Superior temporal gyrus (tissue), 1 donor: ENCODE measurements around the gene GPS1.

ENCODE experiments used
- DNase-seq: peaks from one replicate; pipeline ENCODE4 v3.0.0-alpha.2; 2016; ENCODE audit errors: extremely low spot score

Gene GPS1

DNA sequence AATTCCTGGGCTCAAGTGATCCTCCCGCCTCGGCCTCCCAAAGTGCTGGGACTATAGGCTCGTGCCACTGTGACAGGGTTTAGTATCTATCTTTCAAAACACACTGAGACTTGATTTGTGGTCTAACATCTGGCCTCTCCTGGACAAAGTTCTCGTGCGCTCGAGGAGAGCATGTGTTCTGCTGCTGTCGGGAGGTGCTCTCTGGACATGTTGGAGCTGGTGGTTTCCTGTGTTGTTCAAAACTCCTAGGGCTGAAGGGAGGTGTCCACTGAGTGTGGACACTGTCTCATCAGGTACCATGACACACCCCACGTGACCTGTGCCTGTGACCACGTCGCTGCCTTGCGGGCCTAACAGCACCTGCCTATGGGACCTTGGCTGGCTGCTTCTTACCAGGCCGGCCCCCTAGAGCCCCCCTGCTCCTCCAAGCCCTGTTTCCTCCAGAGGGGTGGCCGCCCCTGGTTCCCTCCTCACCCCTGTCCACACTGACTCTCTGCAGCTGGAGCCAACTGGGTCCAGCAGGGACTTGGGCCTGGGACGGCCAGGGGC is 5.7 kb upstream of the GPS1 start:
- no peak for DNase-seq

DNA sequence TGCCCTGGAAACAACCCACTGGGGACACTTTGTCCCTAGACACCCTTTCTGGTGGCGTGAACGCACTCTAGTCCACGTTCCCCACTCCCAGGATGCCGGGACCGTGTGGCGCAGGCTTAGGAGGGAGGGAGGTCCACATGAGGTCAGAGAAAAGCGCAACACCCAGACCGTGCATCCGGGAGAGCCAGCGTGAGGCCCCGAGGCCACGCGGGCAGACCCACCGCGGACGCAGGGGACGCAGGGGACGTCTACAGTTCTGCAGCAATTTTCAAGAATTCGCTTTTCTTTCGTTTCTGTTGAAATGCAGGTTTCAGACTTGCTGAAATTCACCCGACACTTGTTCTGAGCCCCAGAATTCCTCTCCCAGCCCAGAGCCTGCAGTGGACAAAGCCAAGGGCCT is 4.8 kb upstream of the GPS1 start:
- no peak for DNase-seq

DNA sequence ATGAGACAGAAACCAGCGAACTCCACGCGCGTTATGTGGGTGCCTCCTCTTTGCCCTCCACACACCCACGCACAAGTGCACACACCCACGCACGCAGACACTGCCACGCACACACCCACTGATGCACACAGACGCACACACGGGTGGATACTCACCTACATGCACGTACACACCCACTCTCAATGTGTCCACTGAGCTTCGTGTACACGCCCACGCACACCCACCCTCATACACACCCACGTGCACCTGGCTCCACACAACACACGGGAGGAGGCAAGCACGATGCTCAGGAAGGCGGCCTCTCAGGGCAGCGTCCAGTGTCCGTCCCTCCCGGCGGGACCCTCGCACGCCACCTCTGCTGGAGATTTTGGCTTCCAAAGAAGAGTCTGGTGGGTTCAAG is 4.3 kb upstream of the GPS1 start:
- no peak for DNase-seq

DNA sequence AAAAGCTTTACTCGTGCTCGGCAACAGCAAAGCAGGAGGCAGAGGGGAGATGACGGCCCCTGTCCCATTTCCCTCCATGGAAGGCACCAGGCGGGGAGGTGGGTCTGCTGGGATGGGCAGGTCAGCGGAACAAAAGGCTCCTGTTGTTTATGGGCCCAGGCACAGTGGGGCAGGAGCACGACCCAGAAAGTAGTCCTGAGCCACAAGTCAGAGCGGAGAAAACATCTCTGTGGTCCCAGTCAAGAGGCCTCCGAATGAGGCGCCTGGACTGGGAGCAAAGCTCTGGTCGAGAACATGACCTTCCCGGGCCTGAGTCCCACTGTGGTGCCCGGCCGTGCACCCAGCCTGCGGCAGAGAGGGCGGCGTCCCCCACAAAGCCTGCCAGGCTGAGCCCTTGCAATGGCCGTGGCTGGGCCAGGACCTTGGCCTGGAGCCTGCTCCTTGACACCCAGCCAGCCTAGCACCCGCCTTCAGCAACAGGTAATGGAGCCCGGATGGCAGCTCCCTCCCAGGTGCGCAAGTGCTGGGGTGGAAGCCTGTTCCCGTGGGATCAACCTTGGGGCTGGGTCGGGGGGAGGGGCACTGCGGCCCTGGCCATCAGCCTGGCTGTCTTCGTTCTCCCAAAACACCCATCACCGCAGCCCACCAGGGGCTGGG is 3.7 kb upstream of the GPS1 start:
- no peak for DNase-seq

DNA sequence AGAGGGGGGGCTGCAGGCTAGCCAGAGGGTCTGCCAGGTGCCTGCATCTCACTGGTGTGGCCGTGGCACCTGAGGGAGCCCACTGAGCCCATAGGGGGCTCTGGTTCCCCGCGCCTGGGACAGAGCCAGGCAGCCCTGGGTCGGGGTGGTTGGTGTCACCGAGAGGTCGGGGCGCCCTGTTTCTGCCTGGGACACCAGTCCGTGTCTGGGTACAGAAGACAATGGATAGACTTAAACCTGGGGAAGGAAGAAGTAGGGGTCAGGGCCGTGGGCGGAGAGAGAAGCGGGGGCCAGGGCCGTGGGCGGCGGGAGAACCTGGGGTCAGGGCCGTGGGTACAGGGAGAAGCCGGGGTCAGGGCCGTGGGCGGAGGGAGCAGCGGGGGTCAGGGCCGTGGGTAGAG is 3.1 kb upstream of the GPS1 start:
- DNase-seq: no peak

DNA sequence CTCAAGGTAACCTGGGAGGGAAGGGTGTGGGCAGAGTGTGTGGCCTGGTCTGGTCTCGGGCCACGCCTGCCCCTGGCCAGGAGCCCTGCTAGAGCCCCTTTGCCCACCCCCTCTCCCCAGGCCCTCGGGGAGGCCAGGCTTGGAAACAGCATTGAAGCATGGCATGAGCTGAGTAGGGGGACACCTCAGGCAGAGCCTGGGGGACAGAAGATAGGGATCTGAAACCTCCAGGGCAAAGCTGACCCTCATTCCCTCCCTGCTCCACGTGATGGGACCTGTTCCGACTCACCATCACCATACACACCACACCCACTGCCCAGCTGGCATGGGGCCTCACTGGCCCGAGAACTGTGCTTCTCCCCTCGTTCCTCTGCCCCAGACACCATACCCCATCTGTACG is 2.6 kb upstream of the GPS1 start:
- no peak for DNase-seq

DNA sequence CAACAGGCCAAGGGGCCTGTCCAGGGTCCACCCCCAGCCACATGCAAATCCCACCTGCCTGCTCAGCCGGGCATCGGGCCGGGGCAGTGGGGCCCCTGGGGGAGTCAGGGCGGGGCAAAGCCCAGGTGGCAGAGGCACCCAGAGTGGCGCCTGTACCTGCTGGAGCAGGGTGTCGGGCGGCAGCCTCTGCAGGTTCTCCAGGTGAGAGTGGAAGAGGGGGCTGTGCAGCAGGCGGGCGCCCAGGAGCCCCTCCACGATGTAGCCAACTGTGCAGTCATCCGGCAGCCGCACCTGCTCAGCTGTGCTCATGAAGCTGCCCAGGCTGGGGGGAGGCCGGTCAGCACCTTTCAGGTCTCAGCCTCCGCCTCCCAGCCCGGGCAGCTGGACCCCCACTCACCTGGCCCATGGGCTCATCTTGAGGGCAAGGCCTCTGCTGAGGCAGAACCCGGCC is 2.2 kb upstream of the GPS1 start:
- no peak for DNase-seq

DNA sequence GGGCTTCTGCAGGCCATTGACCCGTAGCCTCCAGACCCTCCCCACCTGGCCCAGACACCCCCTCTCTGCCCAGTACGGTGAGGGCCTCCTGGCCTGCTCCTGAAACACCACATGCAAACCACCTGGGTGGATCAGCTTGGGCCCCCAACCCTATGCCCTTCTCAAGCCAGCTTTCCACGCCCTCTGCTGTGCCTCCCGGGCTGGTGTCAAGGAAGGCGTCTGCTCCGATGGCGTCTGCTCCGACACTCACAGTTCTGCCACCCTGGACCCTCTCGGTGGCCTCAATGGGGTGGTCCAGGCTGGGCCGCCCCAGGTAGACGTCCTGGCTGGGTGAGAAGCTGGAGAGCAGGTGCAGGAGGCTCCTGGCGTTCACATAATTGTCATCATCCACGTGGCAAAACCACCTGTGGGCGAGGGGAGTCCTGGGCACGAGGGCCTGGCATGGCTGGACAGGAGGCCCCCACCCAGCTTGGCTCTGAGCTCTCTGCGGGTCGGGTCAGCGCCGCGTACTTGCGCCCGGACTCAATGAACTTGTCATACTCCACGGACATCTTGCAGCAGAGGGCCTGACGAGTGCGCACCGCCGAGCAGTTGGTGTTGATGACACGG is 1.4 kb upstream of the GPS1 start:
- DNase-seq: no peak

DNA sequence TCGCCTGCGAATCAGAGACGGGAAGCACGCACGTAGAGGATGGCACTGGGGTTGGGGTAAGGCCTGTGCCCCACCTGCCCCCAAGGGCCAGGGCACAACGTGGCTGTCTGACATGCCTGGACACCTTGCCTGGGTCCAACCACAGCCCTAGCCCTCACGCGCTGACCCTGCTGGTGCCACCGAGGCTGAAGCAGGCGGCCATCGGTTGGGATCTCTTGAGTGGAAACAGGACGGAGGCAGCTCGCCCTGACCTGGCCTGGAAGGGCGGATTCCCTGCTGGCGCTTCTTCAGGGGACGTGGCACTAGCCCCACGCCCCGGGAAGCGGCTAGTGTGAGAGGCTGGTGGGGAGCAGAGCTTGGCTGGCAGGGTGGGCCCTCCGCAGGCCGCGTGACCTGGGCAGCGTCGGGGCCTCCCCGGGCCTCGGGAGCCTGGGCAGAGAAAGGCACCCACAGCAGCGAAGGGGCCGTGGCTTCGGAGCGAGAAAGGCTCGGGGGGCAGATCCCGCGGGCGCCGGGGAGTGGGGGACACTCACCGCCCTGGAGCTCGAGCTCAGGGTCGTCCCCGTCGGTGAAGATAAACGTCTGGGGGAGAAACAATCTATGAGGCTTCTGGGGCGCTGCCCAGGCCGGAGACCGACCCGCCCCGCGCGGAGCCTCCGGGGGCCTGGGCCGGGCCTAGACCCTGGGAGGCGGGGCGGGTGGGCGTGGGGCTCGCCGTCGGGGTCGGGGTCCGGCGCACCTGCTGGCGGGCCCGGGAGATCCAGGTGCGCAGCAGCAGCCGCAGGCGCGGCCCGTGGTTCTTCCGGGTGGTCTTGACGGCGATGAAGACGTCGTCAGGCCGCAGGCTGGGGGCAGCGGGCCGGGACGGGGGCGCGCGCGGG is 697 bp upstream of the GPS1 start:
- no peak for DNase-seq

DNA sequence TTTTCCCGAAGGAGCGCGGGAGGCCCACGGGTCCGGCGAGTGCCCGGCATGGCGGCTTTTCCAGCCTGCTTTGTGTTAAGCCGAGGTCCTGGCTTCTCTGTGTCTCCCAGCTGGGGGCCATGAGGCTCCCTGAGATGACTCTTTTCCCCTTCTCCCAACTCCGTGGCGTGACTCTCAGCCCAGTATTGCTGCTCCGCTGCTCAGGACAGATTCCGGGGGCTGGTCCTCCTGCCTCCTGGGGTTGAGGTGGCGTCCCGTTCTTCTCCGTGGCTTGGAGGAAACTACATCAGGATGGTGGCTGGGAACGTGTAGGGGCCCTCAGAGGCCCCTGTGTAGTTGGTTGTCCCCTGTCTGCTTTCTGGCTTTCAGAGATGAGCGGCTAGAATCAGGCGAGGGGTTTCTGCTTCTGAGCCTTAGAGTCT is 951 bp downstream of the GPS1 start:
- DNase-seq: no peak

DNA sequence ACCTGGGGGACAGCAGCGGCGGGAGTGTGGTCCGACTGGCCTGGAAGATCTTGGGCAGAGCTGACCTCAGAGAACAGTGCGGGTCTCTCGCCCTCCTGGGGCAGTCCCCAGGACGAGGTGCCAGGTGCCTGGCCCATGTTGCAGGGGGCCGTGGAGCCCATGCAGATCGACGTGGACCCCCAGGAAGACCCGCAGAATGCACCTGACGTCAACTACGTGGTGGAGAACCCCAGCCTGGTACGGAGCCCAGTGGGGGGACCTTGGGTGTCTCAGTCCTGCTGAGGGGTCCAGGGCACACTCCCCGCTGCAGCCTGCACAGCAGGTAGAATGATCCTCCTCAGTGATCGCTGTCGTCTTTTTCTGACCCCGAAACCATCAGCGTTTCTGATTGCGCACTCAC is 1.4 kb downstream of the GPS1 start:
- no peak for DNase-seq

DNA sequence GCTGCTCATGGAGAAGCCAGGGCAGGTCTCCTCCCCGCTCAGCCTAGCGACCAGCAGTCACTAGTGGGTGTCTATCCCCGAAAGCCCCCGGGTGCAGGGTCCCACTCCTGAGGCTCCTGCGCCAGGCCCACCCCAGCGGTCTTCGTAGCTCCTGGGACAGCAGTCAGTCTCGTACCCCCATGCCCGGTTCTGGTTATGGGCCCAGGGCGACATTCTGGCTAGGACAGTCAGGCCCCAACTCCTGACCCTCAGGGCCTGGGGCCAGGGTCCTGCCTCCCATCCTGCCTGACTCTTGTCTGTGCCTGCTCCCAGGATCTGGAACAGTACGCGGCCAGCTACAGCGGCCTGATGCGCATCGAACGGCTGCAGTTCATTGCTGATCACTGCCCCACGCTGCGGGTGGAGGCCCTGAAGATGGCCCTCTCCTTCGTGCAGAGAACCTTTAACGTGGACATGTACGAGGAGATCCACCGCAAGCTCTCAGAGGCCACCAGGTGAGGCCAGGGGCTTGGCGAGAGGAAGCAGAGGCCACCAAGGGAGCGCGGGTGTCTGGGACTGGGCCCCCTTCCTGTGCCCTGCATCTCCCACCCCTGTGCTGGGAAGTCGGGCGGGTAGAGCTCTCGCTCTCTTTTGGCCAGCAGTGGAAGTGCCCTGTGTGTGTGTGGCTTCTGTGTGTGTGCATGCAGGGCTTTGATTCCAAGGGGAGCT is 2.0 kb downstream of the GPS1 start:
- no peak for DNase-seq

DNA sequence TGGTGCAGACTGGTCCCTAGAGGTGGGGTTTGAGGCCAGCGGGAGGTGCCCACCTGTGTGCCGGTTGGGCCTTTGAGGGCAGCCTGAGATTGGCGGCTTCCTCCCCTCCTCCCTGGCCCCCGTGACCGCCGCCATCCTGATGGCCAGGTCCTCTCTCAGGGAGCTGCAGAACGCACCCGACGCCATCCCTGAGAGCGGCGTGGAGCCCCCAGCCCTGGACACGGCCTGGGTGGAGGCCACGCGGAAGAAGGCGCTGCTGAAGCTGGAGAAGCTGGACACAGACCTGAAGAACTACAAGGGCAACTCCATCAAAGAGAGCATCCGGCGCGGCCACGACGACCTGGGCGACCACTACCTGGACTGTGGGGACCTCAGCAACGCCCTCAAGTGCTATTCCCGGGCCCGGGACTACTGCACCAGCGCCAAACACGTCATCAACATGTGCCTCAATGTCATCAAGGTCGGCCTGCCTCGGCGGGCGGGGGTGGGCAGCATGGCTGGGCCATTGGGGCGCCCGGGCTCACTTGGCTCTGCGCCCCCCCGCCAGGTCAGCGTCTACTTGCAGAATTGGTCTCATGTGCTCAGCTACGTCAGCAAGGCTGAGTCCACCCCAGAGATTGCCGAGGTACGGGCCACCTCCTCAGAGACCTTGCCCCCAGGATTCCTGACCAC is 2.8 kb downstream of the GPS1 start:
- no peak for DNase-seq

DNA sequence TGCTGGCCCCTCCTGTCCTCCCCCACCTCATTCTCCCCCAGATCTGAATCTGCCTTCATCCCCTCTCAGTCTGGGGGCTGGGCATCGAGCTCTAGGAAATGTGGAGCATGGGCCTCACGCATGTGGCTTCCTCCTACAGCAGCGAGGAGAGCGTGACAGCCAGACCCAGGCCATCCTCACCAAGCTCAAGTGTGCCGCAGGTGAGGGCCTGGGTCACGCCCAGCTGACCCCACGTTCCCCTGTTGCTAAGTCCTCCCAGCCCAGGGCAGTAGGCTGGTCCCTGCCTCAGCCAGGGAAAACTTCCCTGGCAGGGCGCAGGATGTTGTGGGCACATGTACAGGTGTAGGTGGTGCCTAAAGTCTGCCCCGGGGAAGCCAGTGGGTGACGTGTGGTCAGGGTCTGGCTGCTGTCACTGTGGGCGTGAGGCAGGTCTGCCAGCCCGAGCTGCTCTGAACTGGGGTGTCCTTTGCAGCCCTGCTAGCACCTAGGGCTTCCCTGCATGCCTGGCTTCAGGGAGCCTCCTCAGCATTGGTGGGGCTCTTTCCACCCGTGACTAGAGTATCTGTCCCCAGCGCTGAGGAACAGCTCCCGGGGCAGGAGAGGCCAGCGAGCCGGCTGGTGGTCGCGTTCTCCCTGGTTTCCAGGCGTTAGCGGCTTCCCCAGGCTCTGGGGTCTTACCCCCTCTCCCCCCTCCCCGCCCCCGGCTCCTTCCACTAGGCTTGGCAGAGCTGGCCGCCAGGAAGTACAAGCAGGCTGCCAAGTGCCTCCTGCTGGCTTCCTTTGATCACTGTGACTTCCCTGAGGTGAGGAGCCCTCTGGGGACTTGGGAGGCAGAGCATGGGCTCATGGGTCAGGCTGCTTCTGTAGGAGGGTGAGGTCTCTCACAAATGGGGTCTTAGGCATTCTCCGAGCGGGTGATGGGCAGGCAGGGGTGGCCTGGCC is 3.6 kb downstream of the GPS1 start:
- DNase-seq: no peak

DNA sequence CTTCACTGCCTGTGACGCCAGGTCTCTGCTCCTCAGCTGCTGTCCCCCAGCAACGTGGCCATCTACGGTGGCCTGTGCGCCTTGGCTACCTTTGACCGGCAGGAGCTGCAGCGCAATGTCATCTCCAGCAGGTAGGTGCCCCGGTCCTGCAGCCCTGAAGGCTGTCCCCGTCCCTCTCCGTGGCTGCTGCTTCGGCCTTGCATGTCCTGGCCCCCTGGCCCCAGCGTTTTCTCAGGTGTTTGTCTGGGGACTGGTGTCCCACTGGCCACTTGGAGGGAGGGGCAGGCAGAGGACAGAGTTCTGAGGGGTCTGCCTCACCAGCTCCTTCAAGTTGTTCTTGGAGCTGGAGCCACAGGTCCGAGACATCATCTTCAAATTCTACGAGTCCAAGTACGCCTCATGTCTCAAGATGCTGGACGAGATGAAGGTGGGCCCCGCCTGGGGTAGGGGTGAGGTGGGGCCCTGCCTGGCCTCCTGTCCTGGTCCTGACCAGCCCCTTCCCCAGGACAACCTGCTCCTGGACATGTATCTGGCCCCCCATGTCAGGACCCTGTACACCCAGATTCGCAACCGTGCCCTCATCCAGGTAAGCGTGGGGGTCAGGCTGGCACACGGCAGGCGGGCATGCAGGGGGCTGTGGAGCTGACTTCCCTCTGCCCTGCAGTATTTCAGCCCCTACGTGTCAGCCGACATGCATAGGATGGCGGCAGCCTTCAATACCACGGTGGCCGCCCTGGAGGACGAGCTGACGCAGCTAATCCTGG is 4.4 kb downstream of the GPS1 start:
- DNase-seq: no peak

DNA sequence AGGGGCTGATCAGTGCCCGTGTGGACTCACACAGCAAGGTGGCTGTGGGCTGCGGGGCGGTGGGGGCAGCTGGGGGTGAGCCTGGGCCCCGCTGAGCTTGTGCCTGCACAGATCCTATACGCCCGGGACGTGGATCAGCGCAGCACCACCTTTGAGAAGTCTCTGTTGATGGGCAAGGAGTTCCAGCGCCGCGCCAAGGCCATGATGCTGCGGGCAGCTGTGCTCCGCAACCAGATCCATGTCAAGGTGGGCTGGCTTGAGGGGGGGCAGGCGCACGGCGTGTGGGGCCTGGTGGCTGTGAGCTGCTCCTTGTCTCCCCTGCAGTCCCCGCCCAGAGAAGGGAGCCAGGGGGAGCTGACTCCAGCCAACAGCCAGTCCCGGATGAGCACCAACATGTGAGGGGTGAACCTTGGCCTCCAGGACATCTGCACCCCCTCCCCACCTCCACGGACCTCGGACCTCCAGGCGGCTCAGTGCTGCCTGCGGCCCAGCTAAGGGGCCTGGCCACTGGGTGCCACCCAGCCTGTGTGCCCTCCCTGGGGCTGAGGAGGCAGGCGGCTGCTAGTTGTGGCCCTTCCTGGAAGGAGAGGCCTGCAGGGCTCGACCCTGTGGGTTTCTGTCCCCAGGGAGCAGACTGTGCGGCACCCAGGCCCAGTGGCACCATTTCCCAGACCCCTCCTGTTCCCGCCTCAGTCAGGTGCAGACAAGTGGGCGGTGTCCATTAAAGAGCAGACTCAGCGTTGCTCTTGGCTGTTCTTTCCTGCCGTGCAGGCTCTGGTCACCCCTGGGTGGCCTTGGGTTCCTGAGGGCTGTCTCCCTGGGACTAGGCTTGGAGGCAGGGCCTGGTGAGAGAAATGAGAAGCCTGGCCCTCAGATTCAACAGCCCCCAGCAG is 5.3 kb downstream of the GPS1 start:
- DNase-seq: no peak

DNA sequence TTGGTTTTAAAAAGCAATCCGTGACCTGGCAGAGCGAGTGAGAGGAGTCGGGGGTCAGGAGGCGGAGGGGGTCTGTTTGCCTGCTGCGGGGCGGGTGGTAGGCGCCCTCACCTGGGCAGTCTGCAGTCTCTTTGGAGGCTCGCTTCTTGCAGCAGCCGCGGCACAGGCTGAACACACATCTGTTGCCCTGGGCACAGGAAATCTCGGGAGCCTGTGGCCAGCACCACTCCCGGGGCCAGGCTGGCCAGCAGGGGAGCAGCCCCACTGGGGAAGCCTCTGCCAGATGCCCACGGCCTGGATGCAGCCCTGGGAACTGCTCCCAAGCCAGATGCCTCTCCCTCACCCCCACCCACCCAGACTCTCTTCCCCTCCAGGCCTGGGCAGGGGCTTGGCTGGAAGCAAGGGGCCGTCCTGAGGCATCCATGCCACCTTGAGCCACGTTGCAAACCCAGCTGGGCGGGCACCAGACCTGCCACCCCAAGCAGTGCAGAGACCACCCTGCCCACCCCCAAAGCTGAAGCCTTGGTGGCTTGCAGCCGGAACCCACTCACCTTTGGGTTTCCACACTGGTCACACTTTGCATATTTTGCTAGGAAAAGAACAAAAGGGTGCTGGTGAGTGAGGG is 6.6 kb downstream of the GPS1 start:
- DNase-seq: no peak

DNA sequence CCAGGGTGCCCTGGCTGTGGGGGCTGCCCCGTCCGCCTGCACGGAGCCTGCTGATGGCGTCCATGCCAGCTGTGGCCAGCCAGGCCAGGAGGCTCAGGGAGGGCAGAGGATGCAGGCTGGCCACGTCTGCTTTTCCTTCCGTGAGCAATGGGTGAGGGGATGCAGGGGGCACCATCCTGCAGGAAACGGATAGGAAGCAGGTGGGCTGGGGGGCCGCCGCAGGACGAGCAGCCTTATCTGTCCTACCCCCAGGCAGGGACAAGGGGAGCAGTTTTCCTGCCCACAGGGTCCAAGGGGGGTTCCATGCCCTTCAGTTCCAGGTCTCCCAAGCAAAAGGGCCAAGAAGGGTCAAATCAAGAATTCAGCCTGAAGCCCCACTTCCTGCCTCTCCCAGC is 7.2 kb downstream of the GPS1 start:
- no peak for DNase-seq
